Measurements from ENCODE around the gene ZNF319.

ZNF319 gene

GRCh38 chr16:57955572-57956188 lies 44.8 kb downstream of the ZNF319 start:
- ChIA-PET CTCF (interaction anchor here (0.6 to 1.3 kb wide), 2 partner anchors 8 to 100 kb away, joined by 3 read pairs; no protein-coding TSS in a partner anchor), POLR2A (ENCODE audit: low non-redundant PET) (no interaction called here)
- no peak for DNase-seq (ENCODE audit: low spot score)
- peak overlapping the region; percentile 45 for H3K27ac ChIP-seq
- TF ChIP-seq, protein P1, sequence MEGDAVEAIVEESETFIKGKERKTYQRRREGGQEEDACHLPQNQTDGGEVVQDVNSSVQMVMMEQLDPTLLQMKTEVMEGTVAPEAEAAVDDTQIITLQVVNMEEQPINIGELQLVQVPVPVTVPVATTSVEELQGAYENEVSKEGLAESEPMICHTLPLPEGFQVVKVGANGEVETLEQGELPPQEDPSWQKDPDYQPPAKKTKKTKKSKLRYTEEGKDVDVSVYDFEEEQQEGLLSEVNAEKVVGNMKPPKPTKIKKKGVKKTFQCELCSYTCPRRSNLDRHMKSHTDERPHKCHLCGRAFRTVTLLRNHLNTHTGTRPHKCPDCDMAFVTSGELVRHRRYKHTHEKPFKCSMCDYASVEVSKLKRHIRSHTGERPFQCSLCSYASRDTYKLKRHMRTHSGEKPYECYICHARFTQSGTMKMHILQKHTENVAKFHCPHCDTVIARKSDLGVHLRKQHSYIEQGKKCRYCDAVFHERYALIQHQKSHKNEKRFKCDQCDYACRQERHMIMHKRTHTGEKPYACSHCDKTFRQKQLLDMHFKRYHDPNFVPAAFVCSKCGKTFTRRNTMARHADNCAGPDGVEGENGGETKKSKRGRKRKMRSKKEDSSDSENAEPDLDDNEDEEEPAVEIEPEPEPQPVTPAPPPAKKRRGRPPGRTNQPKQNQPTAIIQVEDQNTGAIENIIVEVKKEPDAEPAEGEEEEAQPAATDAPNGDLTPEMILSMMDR (conservative IDR thresholded peaks at IDR 0.05; ENCODE audit: low read depth), result 0 out of 2 replicates have a peak, but pooled peaks have one; percentile 12

DNA sequence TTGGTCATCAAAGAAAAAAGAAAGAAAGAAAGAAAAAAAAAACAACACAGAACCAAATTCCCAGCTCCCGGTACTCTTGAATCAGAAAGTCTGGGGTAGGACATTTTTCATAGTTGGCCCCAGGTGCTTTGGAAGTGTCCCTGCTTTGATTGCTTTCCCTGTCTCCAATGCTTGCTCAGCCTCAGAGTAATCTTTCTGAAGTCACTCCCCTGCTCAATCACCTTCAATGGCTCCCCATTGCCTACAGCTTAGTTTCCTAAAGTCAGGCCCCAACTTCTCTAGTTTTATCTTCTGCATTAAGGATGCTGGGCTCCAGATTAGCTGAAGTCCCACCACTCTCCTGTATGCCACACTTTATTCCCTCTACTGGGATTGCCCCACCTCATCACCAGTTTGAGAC lies 46.6 kb downstream of the ZNF319 start:
- CTCF ChIA-PET, result no interaction called here
- TF ChIP-seq, protein P1 (conservative IDR thresholded peaks at IDR 0.05; ENCODE audit: low read depth), result no peak
- H3K27ac ChIP-seq, result no peak overlapping the region
- POLR2A ChIA-PET (ENCODE audit: low non-redundant PET), result no interaction called here
- DNase-seq (ENCODE audit: low spot score), result no peak

- TF ChIP-seq, protein P1 (conservative IDR thresholded peaks at IDR 0.05; ENCODE audit: low read depth), result no peak
- CTCF ChIA-PET, result interaction anchor here (0.6 to 0.9 kb wide), 3 partner anchors 42 to 48 kb away, joined by 3 to 4 read pairs (median 3); partner anchors contain the start of gene USB1
These were observed 47.6 kb downstream of the ZNF319 start for GRCh38 chr16:57952909-57953308.

DNA sequence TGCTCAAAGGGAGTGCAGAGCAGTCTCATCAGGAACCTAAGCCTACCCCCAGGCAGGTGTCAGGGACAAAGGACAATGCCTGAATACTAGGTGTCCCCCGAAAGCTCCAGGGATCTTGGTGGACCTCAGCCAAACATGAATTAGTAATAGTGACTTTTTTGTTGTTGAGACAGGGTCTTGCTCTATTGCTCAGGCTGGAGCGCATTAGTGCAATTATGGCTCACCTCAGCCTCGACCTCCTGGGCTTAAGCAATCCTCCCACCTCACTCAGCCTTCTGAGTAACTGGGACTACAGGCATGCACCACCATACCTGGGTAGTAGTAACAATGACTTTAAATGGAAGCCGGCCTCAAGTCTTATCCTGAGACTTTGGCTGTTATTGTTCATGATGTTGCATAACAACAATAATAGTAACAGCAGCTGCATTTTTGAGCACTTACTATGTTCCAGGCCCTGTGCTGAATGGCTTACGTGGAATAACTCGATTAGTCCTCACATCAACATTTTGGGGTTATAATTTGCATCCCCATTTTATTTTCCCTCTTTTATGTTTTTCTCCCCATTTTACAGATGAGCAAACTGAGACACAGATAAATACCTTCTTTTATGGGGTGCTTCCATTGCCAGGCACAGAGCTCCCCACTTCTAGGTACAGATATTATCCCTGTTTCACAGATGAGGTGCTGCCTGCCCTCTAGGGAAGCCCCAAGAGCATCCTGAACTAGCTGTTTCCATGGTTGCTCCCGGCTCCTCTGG lies 49.1 kb downstream of the ZNF319 start:
- H3K27ac ChIP-seq, result no peak overlapping the region
- CTCF ChIA-PET, result interaction anchor here (0.7 kb wide), 1 partner anchor 16 kb away, joined by 3 read pairs; no protein-coding TSS in a partner anchor
- POLR2A ChIA-PET (ENCODE audit: low non-redundant PET), result no interaction called here
- no peak for DNase-seq (ENCODE audit: low spot score)
- TF ChIP-seq, protein P1 (conservative IDR thresholded peaks at IDR 0.05; ENCODE audit: low read depth), result no peak

More at GRCh38 chr16:57952909-57953308, 47.6 kb downstream of the ZNF319 start:
- POLR2A ChIA-PET (ENCODE audit: low non-redundant PET), result no interaction called here
- no peak overlapping the region for H3K27ac ChIP-seq
- no peak for DNase-seq (ENCODE audit: low spot score)

- POLR2A ChIA-PET (ENCODE audit: low non-redundant PET), result no interaction called here
- TF ChIP-seq, protein P1 (conservative IDR thresholded peaks at IDR 0.05; ENCODE audit: low read depth), result no peak
- no peak overlapping the region for H3K27ac ChIP-seq
- CTCF ChIA-PET, result no interaction called here
- no peak for DNase-seq (ENCODE audit: low spot score)
These were observed 50.1 kb downstream of the ZNF319 start for GRCh38 chr16:57950382-57950781.

DNA sequence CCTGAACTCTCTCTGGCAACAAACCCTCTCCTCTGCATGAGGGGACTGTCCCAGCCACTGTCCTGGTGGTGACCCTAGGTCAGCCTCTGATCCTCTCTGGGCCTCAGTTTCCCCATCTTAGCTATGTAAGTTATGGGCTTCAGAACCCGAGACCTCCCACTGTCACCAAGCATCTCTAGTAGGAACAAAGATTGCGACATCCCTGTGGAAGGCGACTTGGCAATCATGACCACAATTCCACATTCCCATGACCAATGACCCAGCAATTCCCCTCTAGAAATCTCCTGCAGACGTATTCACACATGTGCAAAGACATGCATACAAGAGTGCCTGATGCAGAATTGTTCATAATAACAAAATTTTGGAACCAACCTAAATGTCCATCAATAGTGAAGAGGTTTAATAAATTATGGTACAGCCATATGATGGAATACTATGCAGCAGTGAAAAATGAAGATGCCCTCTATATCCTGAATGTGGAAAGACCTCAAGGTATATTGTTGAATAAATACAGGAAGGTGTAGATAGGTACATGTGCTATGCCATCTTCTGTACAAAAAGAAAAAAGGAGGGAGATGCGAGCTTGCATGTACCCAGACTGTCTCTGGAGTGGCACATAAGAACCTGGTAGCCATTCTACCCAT lies 50.8 kb downstream of the ZNF319 start:
- TF ChIP-seq, protein P1 (conservative IDR thresholded peaks at IDR 0.05; ENCODE audit: low read depth), result no peak
- ChIA-PET POLR2A (ENCODE audit: low non-redundant PET) (no interaction called here), CTCF (no interaction called here)
- no peak for DNase-seq (ENCODE audit: low spot score)
- no peak overlapping the region for H3K27ac ChIP-seq
